Tibial nerve (tissue), 4 donors: Measurements from ENCODE around the gene ZSCAN22.

Experiments used
- EP300 ChIP-seq, 2 donors: sonication (generic); formaldehyde crosslinking; IDR thresholded peaks; one replicate each; pipeline ENCODE4 v1.6.1; 2017; ENCODE audit warnings: antibody characterized with exemption in 2 of 2, mild to moderate bottlenecking in 1 of 2
- POLR2A ChIP-seq, 2 donors: fragments of 450-650 bp; IDR thresholded peaks; one replicate each; pipeline ENCODE4 v1.6.1; 2017; ENCODE audit warnings: antibody characterized with exemption in 2 of 2, mild to moderate bottlenecking in 2 of 2, moderate library complexity in 2 of 2
- TF ChIP-seq, protein P1 (sequence below), 5 experiments: fragments of 200-600 bp in 3 of 5; fragments of 450-650 bp in 2 of 5; sonication (generic) in 3 of 5; IDR thresholded peaks; one replicate each; pipeline ENCODE4 v1.5.1; 2016 to 2019; ENCODE audit warnings: antibody characterized with exemption in 5 of 5, mild to moderate bottlenecking in 3 of 5, moderate library complexity in 2 of 5

- TF ChIP-seq, protein P1, sequence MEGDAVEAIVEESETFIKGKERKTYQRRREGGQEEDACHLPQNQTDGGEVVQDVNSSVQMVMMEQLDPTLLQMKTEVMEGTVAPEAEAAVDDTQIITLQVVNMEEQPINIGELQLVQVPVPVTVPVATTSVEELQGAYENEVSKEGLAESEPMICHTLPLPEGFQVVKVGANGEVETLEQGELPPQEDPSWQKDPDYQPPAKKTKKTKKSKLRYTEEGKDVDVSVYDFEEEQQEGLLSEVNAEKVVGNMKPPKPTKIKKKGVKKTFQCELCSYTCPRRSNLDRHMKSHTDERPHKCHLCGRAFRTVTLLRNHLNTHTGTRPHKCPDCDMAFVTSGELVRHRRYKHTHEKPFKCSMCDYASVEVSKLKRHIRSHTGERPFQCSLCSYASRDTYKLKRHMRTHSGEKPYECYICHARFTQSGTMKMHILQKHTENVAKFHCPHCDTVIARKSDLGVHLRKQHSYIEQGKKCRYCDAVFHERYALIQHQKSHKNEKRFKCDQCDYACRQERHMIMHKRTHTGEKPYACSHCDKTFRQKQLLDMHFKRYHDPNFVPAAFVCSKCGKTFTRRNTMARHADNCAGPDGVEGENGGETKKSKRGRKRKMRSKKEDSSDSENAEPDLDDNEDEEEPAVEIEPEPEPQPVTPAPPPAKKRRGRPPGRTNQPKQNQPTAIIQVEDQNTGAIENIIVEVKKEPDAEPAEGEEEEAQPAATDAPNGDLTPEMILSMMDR (IDR thresholded peaks at IDR 0.05), result no peak
- TF ChIP-seq POLR2A (IDR thresholded peaks at IDR 0.05) (no peak), EP300 (IDR thresholded peaks at IDR 0.05) (no peak)
These were observed 19.1 kb upstream of the ZSCAN22 start for GRCh38 chr19:58307736-58308135.
